ENCODE measurements around the gene SPINK1.

Gene SPINK1

GRCh38 chr5:147796556-147797308 lies 34.7 kb downstream of the SPINK1 start:
- H3K9me3 ChIP-seq (ENCODE audit: severe bottlenecking), result no peaks in the 10 kb centered on the region
- no peak overlapping the region for H3K4me3 ChIP-seq (ENCODE audit: low read depth, low read length)
- H3K27me3 ChIP-seq (ENCODE audit: insufficient read depth, low read depth, severe bottlenecking), result no peaks in the 10 kb centered on the region
- no peaks in the 10 kb centered on the region for H3K36me3 ChIP-seq
- DNase-seq, result no peak
- no peak overlapping the region for H3K27ac ChIP-seq
- TF ChIP-seq, protein P1, sequence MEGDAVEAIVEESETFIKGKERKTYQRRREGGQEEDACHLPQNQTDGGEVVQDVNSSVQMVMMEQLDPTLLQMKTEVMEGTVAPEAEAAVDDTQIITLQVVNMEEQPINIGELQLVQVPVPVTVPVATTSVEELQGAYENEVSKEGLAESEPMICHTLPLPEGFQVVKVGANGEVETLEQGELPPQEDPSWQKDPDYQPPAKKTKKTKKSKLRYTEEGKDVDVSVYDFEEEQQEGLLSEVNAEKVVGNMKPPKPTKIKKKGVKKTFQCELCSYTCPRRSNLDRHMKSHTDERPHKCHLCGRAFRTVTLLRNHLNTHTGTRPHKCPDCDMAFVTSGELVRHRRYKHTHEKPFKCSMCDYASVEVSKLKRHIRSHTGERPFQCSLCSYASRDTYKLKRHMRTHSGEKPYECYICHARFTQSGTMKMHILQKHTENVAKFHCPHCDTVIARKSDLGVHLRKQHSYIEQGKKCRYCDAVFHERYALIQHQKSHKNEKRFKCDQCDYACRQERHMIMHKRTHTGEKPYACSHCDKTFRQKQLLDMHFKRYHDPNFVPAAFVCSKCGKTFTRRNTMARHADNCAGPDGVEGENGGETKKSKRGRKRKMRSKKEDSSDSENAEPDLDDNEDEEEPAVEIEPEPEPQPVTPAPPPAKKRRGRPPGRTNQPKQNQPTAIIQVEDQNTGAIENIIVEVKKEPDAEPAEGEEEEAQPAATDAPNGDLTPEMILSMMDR (IDR thresholded peaks at IDR 0.05; ENCODE audit: low read depth, low read length), result no peak

- DNase-seq, result peak; percentile 12
- H3K27me3 ChIP-seq (ENCODE audit: insufficient read depth, low read depth, severe bottlenecking), result no peaks in the 10 kb centered on the region
- no peaks in the 10 kb centered on the region for H3K9me3 ChIP-seq (ENCODE audit: severe bottlenecking)
- H3K4me3 ChIP-seq (ENCODE audit: low read depth, low read length), result no peak overlapping the region
- no peak overlapping the region for H3K27ac ChIP-seq
- H3K36me3 ChIP-seq, result no peaks in the 10 kb centered on the region
- TF ChIP-seq, protein P1 (IDR thresholded peaks at IDR 0.05; ENCODE audit: low read depth, low read length), result no peak
Observed at GRCh38 chr5:147791181-147791580, 40.3 kb downstream of the SPINK1 start.

GRCh38 chr5:147789820-147790219 lies 41.7 kb downstream of the SPINK1 start:
- Histone ChIP-seq H3K4me3 (ENCODE audit: low read depth, low read length) (no peak overlapping the region), H3K27ac (no peak overlapping the region), H3K9me3 (ENCODE audit: severe bottlenecking) (no peaks in the 10 kb centered on the region), H3K27me3 (ENCODE audit: insufficient read depth, low read depth, severe bottlenecking) (no peaks in the 10 kb centered on the region), H3K36me3 (no peaks in the 10 kb centered on the region)
- no peak for DNase-seq
- TF ChIP-seq, protein P1 (IDR thresholded peaks at IDR 0.05; ENCODE audit: low read depth, low read length), result no peak

DNA sequence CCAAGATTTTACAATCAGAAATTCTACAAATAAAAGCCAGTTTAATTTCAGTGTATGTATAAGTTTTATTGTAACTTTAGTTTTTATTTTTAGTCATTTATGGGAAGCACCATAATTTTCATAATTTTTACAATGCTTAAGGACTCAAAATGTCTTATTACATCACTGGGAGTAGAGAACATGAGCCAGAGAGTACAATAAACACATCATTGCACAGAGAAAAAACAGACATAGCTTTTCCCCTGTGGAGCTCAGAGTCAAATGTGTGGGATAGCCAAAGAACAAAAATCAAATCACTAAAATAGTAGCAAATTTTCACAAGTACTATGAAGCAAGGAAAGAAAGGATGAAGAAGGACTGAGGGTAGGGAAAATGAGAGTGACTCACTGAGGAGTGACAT lies 43.4 kb downstream of the SPINK1 start:
- no peaks in the 10 kb centered on the region for H3K27me3 ChIP-seq (ENCODE audit: insufficient read depth, low read depth, severe bottlenecking)
- no peaks in the 10 kb centered on the region for H3K9me3 ChIP-seq (ENCODE audit: severe bottlenecking)
- H3K27ac ChIP-seq, result no peak overlapping the region
- H3K36me3 ChIP-seq, result no peaks in the 10 kb centered on the region
- no peak for DNase-seq
- TF ChIP-seq, protein P1 (IDR thresholded peaks at IDR 0.05; ENCODE audit: low read depth, low read length), result no peak
- no peak overlapping the region for H3K4me3 ChIP-seq (ENCODE audit: low read depth, low read length)

- TF ChIP-seq, protein P1 (IDR thresholded peaks at IDR 0.05; ENCODE audit: low read depth, low read length), result no peak
- H3K27ac ChIP-seq, result no peak overlapping the region
- H3K4me3 ChIP-seq (ENCODE audit: low read depth, low read length), result no peak overlapping the region
- no peaks in the 10 kb centered on the region for H3K9me3 ChIP-seq (ENCODE audit: severe bottlenecking)
- no peaks in the 10 kb centered on the region for H3K36me3 ChIP-seq
- no peaks in the 10 kb centered on the region for H3K27me3 ChIP-seq (ENCODE audit: insufficient read depth, low read depth, severe bottlenecking)
- DNase-seq, result no peak
Observed at GRCh38 chr5:147786142-147786541, 45.3 kb downstream of the SPINK1 start.
